AG09309 (cell line): ENCODE results near the gene ARHGAP26.

Experiments
- DNase-seq: peaks from one replicate; pipeline ENCODE4 v3.0.0-alpha.2; 2010; ENCODE audit warnings: low read depth
- H3K4me3 ChIP-seq: 2 replicates; pipeline ENCODE4 v1.5.1; 2011; ENCODE audit warnings: mild to moderate bottlenecking, low read depth, low read length, moderate library complexity; ENCODE audit not compliant: control insufficient read depth
- CTCF ChIP-seq: IDR thresholded peaks from 2 replicates; pipeline ENCODE4 v1.5.1; 2011; ENCODE audit warnings: mild to moderate bottlenecking, low read depth, low read length, inconsistent platforms; ENCODE audit not compliant: insufficient read depth, control insufficient read depth; ENCODE audit errors: missing control alignments

The ARHGAP26 gene

GRCh38 chr5:142808878-142809598, 38.9 kb downstream of the ARHGAP26 start:
- no peak overlapping the region for H3K4me3 ChIP-seq
- DNase-seq: no peak
- no peak for TF ChIP-seq CTCF

GRCh38 chr5:142810081-142810480, 39.9 kb downstream of the ARHGAP26 start:
- TF ChIP-seq CTCF: no peak
- H3K4me3 ChIP-seq: no peak overlapping the region
- no peak for DNase-seq

- no peak for DNase-seq
- no peak overlapping the region for H3K4me3 ChIP-seq
- no peak for TF ChIP-seq CTCF
These were observed 40.6 kb downstream of the ARHGAP26 start for GRCh38 chr5:142810743-142811290.

GRCh38 chr5:142811866-142812557, 41.8 kb downstream of the ARHGAP26 start:
- TF ChIP-seq CTCF: no peak
- no peak overlapping the region for H3K4me3 ChIP-seq
- DNase-seq: no peak

GRCh38 chr5:142813220-142813619, 43.0 kb downstream of the ARHGAP26 start:
- DNase-seq: no peak
- no peak for TF ChIP-seq CTCF
- no peak overlapping the region for H3K4me3 ChIP-seq

- no peak for TF ChIP-seq CTCF
- no peak for DNase-seq
These were observed 43.9 kb downstream of the ARHGAP26 start for GRCh38 chr5:142814122-142814521.

GRCh38 chr5:142815469-142815868, 45.3 kb downstream of the ARHGAP26 start:
- no peak overlapping the region for H3K4me3 ChIP-seq
- TF ChIP-seq CTCF: no peak
- no peak for DNase-seq

More at GRCh38 chr5:142814122-142814521, 43.9 kb downstream of the ARHGAP26 start:
- H3K4me3 ChIP-seq: no peak overlapping the region
